WERI-Rb-1 (cell line): ENCODE data around the gene NEK5.
"Not testable (repeated sequence)": the region's sequence is repeated elsewhere in the genome, so short reads cannot be mapped to it uniquely, and the experiment has no call there.

Experiments
- DNase-seq: peaks from one replicate; pipeline ENCODE4 v3.0.0-alpha.2; 2020
- H3K27ac ChIP-seq: fragments of 250-450 bp; sonication (Bioruptor Pico); 2 replicates; pipeline ENCODE4 v1.5.1; 2020; ENCODE audit warnings: mild to moderate bottlenecking, moderate library complexity
- H3K27me3 ChIP-seq: fragments of 250-450 bp; sonication (Bioruptor Pico); 2 replicates; pipeline ENCODE4 v1.5.1; 2021; ENCODE audit warnings: mild to moderate bottlenecking, low read depth, moderate library complexity; ENCODE audit not compliant: insufficient read depth, severe bottlenecking
- H3K36me3 ChIP-seq: fragments of 250-450 bp; sonication (Bioruptor Pico); 2 replicates; pipeline ENCODE4 v1.5.1; 2020; ENCODE audit warnings: mild to moderate bottlenecking, moderate library complexity
- H3K4me3 ChIP-seq: 2 replicates; pipeline ENCODE4 v1.5.1; 2011; ENCODE audit warnings: low read depth, mild to moderate bottlenecking, control low read depth, low read length
- H3K9me3 ChIP-seq: fragments of 250-450 bp; sonication (Bioruptor Pico); 2 replicates; pipeline ENCODE4 v1.5.1; 2021; ENCODE audit warnings: mild to moderate bottlenecking, moderate library complexity; ENCODE audit not compliant: severe bottlenecking
- TF ChIP-seq, protein P1 (sequence below): IDR thresholded peaks from 2 replicates; pipeline ENCODE4 v1.5.1; 2011; ENCODE audit warnings: low read depth, mild to moderate bottlenecking, control low read depth, inconsistent platforms, low read length

The NEK5 gene

DNA sequence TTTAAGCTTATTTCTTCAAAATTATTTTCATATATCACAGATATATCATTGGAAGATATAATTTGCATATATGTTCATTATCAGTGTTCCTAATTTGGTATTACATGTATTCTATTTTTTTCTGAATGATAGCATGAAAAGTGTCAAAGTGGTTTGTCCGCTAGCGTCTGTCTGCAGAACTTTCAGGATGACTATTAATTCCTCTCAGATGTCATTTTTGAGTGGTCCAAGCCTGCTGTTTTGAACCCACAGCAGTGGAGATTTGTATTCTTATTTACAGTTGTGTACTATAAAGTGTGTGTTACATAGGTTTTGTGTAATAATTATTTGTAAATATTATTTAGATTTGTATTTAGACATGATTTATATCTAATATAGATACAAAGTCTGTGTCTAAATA is 95.8 kb downstream of the NEK5 start:
- H3K27me3 ChIP-seq = no peaks in the 10 kb centered on the region
- H3K36me3 ChIP-seq = peaks cover 2% of the 10 kb centered on the region; the same call in 1 of the 2 replicates
- no peaks in the 10 kb centered on the region for H3K9me3 ChIP-seq
- TF ChIP-seq, protein P1, sequence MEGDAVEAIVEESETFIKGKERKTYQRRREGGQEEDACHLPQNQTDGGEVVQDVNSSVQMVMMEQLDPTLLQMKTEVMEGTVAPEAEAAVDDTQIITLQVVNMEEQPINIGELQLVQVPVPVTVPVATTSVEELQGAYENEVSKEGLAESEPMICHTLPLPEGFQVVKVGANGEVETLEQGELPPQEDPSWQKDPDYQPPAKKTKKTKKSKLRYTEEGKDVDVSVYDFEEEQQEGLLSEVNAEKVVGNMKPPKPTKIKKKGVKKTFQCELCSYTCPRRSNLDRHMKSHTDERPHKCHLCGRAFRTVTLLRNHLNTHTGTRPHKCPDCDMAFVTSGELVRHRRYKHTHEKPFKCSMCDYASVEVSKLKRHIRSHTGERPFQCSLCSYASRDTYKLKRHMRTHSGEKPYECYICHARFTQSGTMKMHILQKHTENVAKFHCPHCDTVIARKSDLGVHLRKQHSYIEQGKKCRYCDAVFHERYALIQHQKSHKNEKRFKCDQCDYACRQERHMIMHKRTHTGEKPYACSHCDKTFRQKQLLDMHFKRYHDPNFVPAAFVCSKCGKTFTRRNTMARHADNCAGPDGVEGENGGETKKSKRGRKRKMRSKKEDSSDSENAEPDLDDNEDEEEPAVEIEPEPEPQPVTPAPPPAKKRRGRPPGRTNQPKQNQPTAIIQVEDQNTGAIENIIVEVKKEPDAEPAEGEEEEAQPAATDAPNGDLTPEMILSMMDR = no peak
- no peak overlapping the region for H3K4me3 ChIP-seq
- DNase-seq = no peak
- H3K27ac ChIP-seq = no peak overlapping the region

DNA sequence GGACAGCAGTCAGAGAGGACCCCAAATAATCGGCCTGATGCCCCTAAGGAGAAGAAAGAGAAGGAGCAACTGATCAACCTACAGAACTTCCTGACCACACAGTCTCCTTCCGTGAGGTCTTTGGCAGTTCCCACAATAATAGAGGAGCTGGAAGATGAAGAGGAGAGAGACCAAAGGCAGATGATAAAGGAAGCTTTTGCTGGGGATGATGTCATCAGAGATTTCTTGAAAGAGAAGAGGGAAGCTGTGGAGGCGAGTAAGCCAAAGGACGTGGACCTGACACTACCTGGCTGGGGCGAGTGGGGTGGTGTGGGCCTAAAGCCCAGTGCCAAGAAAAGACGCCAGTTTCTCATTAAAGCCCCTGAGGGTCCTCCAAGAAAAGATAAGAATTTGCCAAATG is 98.5 kb downstream of the NEK5 start:
- H3K9me3 ChIP-seq, H3K27ac ChIP-seq, DNase-seq, H3K27me3 ChIP-seq, H3K4me3 ChIP-seq, H3K36me3 ChIP-seq: not testable (repeated sequence)

DNA sequence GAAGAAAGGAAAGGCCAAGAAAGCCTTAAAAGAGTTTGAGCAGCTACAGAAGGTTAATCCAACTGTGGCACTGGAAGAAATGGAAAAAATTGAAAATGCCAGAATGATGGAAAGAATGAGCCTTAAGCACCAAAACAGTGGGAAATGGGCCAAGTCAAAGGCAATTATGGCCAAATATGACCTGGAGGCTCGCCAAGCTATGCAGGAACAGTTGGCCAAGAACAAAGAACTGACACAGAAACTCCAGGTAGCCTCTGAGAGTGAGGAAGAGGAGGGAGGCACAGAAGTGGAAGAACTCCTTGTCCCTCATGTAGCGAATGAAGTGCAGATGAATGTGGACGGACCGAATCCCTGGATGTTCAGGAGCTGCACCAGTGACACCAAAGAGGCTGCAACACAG is 99.3 kb downstream of the NEK5 start:
- TF ChIP-seq, protein P1 = no peak
- H3K9me3 ChIP-seq = no peaks in the 10 kb centered on the region
- peaks cover 2% of the 10 kb centered on the region; the same call in 1 of the 2 replicates for H3K36me3 ChIP-seq
- no peak overlapping the region for H3K4me3 ChIP-seq
- H3K27ac ChIP-seq = no peak overlapping the region
- no peak for DNase-seq
- H3K27me3 ChIP-seq = no peaks in the 10 kb centered on the region

DNA sequence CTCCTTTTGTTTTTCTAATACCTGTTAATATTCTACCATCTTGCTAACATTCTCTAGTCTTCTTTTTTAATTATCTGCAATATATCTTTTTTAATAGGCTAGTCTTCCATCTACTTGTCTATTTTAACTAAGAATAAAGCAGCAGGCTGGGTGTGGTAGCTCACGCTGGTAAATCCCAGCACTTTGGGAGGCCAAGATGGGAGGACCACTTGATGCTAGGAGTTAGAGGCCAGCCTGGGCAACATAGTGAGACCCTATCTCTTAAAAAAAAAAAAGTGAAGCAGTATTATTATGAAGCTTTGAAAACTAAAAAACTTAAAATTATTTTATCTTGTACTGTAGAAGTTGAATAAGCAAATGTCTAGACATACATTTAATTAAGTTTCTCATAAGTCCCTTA is 101.0 kb downstream of the NEK5 start:
- Histone ChIP-seq H3K36me3 (peaks cover 2% of the 10 kb centered on the region), H3K9me3 (no peaks in the 10 kb centered on the region), H3K4me3 (no peak overlapping the region), H3K27me3 (no peaks in the 10 kb centered on the region), H3K27ac (no peak overlapping the region)
- DNase-seq = no peak
- TF ChIP-seq, protein P1 = no peak

DNA sequence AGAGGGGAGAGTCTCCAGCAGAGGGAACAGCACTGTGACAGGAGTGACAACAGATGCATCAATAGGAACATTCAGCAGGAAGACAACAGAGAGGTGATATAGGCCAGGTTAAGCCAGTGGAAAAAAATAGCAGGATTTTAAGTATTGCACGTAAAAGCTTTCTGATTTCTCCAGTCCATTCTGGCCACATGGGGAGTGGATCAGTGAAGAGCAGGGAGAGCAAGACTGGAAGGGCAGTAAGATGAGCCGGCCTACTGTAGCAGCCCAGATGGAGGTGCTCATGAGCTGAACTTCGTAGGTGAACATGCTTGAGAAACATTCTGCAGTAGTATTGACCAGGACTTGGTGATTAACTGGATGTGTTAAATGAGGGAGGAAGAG is 102.6 kb downstream of the NEK5 start:
- Histone ChIP-seq H3K27ac (no peak overlapping the region), H3K4me3 (no peak overlapping the region), H3K36me3 (peaks cover 2% of the 10 kb centered on the region), H3K9me3 (no peaks in the 10 kb centered on the region), H3K27me3 (no peaks in the 10 kb centered on the region)
- DNase-seq = peak; percentile 7
- TF ChIP-seq, protein P1 = no peak

DNA sequence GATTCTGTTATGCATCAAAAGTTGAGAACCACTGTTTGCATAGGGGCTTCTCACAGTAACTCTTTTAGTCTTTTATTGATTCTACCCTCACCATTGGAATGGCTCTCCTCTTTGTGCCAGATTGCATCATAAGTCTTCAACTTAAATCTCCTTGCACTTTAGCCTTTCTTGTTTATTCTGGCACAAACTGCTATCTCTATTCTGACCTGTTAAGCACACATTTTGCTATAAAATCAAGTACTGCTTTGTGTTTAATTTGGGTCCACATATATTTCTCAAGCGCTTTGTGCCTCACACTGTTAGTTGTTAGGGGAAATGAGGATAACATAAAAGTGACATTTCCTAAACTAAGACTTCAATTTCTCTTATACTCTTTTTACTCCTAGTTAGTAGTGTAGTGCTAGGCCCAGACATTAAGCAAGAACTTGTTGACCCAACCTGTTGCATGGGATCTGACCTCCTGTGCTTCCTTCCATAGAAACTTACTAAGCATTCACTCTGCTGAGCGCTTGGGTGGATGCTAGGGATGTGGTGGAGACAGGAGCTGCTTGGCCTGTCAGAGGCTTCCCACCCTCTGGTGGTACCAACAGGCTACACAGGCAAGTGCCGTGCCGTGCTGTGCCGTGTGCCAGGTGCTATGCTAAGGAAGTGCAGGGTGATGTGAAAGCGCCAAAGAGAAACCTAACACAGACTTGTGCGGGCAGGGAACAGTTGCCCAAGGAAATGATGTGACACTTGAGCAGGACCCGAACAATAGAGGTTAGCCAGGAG is 103.2 kb downstream of the NEK5 start:
- H3K4me3 ChIP-seq = no peak overlapping the region
- H3K27me3 ChIP-seq = no peaks in the 10 kb centered on the region
- H3K36me3 ChIP-seq = peaks cover 2% of the 10 kb centered on the region
- H3K27ac ChIP-seq = no peak overlapping the region
- TF ChIP-seq, protein P1 = no peak
- no peaks in the 10 kb centered on the region for H3K9me3 ChIP-seq
- no peak for DNase-seq
